GM21360 (cell line): ENCODE data around the gene FHIP1B.
A peak's percentile ranks its signal among the peaks of the same experiment; 100 is the strongest.
"Not testable (repeated sequence)": the region's sequence is repeated elsewhere in the genome, so short reads cannot be mapped to it uniquely, and the experiment has no call there.

Experiments used
- ATAC-seq: cut with Tn5 transposase; IDR thresholded peaks from one replicate; pipeline ENCODE4 v1.9.1; 2021; ENCODE audit warnings: mild to moderate bottlenecking, moderate library complexity; ENCODE audit not compliant: unreplicated experiment

Gene FHIP1B

DNA sequence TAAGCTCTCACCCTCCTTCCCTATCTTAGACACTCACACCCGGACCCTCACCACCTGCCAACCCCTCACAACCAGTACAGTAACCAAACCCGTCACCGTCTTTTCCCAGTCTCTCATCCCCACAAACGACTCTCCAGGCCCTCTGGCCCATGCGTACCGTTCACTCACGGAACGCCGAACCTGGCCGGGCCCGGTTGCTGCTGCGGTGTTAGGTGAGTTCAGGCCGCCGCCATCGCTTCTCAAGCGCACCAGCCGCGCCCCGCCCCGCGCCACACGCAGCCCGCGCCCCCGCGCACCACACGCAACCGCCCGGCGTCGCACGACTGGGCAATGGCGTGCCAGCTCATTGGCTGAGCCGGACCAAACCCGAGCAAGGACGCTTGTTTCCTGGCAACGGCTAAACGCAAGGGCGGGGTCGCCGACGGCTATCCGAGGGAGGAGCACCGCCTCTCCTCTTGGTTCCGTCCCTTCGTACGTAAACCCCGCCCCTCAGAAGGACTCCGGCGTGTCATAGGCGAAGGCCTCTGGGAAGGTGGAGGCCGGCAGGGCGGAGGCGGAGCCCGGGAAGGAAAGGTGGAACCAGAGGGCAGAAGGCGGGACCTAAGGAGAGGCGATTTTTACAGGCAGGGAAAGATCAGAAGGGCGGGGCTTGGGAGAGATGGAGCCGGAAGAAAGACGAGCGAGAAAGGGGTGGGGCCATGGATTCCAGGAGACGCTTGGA is at the start of gene FHIP1B:
Gene FHIP1B (minus strand): TSS at position 250 of the 721 bp plus-strand sequence. CDS start 10,120 bp downstream, outside the sequence.
- peak; percentile 94 for ATAC-seq

DNA sequence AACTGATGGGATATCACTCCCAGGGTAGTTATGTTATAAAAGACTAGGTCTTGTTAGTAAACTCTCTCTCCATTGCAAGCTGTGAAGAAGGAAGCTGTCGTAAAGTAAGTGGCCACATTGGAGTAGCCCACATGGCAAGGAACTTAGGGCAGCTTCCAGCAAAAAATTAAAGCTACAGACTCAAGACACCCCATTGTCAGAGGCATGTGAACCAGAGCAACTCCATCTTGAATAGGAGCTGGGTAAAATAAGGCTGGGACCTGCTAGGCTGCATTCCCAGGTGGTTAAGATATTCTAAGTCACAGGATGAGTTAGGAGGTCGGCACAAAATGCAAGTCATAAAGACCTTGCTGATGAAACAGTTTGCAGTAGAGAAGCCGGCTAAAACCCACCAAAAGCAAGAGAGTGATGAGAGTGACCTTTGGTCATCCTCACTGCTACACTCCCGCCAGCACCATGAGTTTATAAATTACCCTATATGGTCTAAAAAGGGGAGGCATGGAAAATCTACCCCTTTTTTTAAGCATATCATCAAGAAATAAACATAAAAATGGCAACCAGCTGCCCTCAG is 49.1 kb upstream of the FHIP1B start:
- ATAC-seq = no peak

- not testable (repeated sequence) for ATAC-seq
Observed at GRCh38 chr11:6280809-6281208, 46.4 kb upstream of the FHIP1B start.

DNA sequence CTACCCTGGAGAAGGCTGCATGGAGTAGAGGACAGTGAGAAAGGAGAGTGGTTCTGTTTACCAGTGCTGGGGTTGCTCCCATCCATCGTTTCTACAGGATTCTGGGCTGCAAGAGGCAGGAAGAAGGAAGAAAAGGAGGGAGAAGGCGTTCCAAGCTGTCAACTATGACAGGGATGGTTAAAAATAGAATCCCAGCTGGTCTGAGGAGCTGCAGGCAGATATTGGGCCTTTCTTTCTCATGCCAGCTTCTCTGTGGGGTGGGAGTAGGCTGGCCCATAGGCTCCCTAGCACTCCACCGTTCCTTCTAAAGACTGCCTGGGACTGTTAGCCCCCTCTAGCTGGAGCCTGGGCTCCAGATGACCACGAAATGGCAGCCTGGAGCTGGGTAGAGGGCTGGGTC is 38.8 kb upstream of the FHIP1B start:
- ATAC-seq = no peak

DNA sequence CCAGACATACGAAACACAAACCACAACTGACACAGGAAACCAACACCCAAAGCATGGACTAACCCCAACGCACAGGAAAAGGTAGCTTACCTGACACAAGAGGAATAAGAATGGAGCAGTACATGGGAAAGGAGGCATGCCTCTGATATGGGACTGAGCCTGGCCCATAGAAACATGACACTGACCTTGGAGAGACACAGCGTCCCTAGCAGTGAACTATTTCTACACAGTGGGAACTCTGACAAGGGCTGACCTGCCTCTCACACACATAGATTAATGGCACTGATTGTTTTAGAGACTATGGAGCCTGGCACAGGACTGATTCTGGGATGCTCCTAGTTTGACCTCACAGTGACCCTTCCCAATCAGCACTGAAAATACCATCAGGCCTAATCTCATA is 37.2 kb upstream of the FHIP1B start:
- no peak for ATAC-seq

DNA sequence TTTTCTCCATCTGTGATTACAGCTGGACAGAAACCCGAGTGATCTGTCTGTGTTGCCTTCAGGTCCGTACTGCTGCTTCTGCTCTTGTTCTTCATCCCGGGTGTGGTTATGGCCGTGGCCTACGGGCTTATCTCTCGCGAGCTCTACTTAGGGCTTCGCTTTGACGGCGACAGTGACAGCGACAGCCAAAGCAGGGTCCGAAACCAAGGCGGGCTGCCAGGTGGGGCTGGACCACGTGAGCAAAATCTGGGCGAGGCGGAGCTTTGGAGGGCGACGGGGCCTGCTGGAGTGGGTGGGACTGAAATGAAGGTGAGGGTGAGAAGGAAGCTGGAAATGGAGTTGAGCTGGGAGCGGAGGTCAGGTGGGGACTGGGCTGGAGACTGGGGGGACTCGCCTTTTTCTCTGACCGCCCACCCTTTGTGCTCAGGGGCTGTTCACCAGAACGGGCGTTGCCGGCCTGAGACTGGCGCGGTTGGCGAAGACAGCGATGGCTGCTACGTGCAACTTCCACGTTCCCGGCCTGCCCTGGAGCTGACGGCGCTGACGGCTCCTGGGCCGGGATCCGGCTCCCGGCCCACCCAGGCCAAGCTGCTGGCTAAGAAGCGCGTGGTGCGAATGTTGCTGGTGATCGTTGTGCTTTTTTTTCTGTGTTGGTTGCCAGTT is 36.3 kb upstream of the FHIP1B start:
- no peak for ATAC-seq

DNA sequence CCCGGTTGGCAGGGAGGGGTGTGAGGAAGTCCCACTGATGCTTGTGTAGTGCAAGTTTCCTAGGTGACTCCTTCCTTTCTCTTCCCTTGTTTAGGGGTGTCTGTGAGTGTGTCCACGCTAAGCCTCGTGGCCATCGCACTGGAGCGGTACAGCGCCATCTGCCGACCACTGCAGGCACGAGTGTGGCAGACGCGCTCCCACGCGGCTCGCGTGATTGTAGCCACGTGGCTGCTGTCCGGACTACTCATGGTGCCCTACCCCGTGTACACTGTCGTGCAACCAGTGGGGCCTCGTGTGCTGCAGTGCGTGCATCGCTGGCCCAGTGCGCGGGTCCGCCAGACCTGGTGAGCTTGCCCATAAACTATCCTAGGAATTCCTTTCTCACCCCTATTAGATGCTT is 35.6 kb upstream of the FHIP1B start:
- ATAC-seq = no peak

- no peak for ATAC-seq
Observed at GRCh38 chr11:6268820-6269219, 34.4 kb upstream of the FHIP1B start.

DNA sequence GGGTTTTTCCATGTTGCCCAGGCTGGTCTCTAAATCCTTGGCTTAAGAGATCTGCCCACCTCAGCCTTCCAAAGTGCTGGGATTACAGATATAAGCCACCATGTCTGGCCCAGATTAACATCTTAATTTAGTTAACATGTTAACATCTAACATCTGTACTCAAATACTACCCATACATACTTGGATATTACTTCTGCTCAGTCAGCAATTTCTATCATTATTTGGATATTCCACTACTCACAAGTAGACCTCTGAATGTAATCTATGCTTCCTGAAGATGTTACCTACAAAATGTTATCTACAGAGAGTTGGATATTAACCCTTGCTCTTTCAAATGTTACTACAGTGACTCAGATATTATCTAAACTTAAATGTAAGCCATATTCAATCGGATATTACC is 29.2 kb upstream of the FHIP1B start:
- ATAC-seq = no peak

GRCh38 chr11:6260207-6260726 is 25.8 kb upstream of the FHIP1B start:
- ATAC-seq = no peak

- no peak for ATAC-seq
Observed at GRCh38 chr11:6258571-6259081, 24.2 kb upstream of the FHIP1B start.

DNA sequence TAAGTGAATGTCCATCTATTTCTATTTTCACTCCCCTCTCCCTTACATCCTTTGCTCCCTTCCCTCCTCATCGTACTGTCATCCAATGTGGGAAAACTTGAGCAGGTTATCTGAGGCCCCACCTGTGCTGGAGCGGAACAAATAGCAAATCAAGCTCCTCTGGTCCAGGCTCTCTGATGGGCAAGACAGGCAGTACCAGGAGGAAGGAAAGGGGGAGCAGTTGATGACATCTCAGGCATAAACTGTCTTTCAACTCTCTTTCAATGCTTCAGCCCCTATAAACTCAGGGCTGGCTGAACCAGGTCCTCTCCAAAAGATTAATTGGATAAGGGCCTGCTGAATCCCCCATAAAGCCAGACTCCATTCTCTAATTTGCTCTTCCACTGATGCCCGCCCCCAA is 23.7 kb upstream of the FHIP1B start:
- ATAC-seq = no peak

- ATAC-seq = peak; percentile 77
Observed at GRCh38 chr11:6253197-6253596, 18.8 kb upstream of the FHIP1B start.

DNA sequence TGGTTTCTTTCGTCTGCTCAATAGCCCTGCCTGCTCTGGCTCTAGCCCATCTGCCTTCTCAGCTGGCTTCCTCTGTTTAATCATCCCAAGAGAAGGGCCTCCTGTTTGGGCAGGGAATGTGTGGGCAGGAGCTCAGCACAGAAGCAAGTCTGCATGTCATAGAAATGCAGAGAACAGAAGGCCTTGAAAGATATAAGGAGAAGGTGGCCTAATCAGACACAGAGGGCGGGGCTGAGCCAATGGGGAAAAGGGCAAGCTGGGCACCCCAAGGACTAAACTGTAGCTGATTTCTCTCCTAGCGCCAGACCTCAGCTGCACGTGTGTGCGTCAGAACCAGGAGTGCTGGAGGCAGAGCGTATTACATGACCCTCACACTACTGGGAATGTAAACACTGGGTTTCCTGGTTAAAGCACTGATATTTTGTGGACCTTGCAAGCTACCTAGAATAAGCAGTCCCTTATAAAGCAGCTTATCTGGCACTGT is 17.6 kb upstream of the FHIP1B start:
- ATAC-seq = no peak

DNA sequence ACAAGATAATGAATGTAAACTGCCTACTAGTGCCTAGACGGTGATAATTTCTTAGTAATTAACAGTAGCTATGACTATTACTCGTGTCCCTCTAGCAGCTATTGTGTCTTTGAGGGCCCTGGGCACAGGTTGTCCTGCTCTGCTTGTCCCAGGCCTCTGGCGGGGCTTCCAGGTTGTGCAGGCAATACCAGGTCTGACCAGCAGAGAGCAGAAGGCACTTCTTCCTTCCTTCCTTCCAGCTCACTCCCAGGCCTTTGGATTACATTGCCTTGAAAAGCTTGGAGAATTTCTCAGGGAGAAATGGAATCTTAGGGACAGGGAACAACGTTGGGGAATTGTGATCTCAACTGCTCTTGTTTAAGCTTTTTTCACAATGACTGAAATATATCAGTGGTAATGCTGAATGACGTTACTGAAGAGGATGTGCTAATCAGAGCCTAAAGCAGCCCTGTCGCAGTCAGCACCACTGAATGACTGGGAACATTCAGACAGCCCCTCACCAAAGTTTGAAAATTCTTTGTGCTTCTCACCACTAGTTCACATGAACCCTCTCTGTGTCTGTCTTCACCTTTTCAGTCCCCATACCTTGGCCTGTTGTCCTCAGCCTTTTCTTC is 16.8 kb upstream of the FHIP1B start:
- peak; percentile 66 for ATAC-seq

GRCh38 chr11:6249770-6250555 is 15.5 kb upstream of the FHIP1B start:
- no peak for ATAC-seq

DNA sequence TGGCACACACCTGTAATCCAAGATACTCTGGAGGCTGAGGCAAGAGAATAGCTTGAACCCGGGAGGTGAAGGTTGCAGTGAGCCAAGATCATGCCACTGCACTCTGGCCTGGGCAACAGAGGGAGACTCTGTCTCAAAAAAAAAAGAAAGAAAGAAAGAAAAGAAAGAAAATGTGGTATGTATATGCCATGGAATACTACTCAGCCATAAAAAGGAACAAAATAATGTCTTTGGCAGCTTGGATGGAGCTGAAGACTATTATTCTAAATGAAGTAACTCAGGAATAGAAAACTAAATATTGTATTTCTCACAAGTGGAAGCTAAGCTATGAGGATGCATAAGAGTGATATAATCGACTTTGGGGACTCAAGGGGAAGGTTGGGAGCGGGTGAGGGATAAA is 14.5 kb upstream of the FHIP1B start:
- ATAC-seq = not testable (repeated sequence)

DNA sequence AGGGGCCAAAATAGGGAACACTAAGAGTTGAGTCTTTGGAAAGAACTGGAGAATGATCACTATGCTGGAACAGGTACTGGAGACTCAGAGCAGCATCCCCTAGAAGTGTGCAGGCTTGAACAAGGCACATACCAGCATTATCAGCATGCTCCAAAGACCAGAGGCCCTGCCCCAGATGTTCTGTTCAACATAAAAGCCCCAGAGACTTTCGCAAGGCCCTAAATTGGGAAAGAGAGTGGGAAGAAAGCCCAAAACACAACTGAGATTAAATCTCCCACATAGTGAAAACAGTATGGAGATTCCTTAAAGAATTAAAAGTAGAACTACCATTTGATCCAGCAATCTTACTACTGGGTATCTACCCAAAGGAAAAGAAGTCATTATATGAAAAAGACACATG is 13.8 kb upstream of the FHIP1B start:
- no peak for ATAC-seq

DNA sequence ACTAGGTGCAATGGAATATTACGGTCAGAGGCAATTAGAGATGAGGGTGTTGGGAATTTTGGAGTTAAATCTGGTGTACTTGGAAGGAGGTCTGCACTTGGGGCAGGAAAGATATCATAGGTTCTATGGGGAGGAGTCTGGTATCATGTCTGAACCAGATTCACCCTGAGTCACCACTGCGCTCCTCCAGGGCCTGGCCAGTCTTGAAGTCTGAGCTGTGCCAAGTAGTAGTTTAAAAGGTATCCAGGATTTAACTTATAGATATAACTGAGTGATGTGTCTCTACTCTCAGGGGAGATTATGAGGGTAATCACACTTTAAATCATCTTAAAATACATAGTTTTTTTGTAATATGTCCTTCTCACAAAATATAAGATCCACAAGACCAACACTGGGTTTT is 11.1 kb upstream of the FHIP1B start:
- no peak for ATAC-seq

- no peak for ATAC-seq
Observed at GRCh38 chr11:6241316-6241715, 6.9 kb upstream of the FHIP1B start.
